ENCODE data around the gene SYT7. TPM values are rescaled to one million over a fixed set of nuclear protein-coding genes. Genes with fewer than 3 reads are reported as not detected.

The SYT7 gene
- total and polyA plus RNA-seq, 11 donors: 12.4 to 34.7 (median 17.4) TPM

GRCh38 chr11:61522881-61523280, 58.0 kb downstream of the SYT7 start:
- peaks cover 0 to 5% (median 0%) of the 10 kb centered on the region in 9 donors for H3K36me3 ChIP-seq
- 92 to 94% (median 93%) methylated on average over 15 of the region's 15 CpGs for WGBS, 4 donors
- no peaks in the 10 kb centered on the region for H3K27me3 ChIP-seq
- H3K4me3 ChIP-seq: no peak overlapping the region
- DNase-seq (no peak), ATAC-seq (no peak)
- peaks cover 0 to 18% (median 0%) of the 10 kb centered on the region in 12 donors for H3K4me1 ChIP-seq
- no peaks in the 10 kb centered on the region for H3K9me3 ChIP-seq
- TF ChIP-seq POLR2A (IDR thresholded peaks at IDR 0.05): no peak
- no peak for TF ChIP-seq CTCF (IDR thresholded peaks at IDR 0.05)
- H3K27ac ChIP-seq: no peak overlapping the region
- intact Hi-C loops (cut with DNase I): loop anchor here in 1 of 10 donors (5.0 kb wide), 1 partner anchor 54 kb away; no protein-coding TSS in a partner anchor

- intact Hi-C loops (cut with DNase I): loop anchor here in 6 of 10 donors (5.0 to 10.0 kb wide), 5 partner anchors 36 to 73 kb away; a partner anchor contains a TSS
- Histone ChIP-seq H3K27ac (no peak overlapping the region), H3K9me3 (no peaks in the 10 kb centered on the region), H3K27me3 (no peaks in the 10 kb centered on the region), H3K36me3 (peaks cover 0 to 5% (median 0%) of the 10 kb centered on the region in 9 donors), H3K4me1 (peaks cover 0 to 8% (median 1%) of the 10 kb centered on the region in 12 donors), H3K4me3 (no peak overlapping the region)
- WGBS, 4 donors: 90 to 95% (median 92%) methylated on average over 19 to 23 of the region's 23 CpGs
- TF ChIP-seq CTCF (IDR thresholded peaks at IDR 0.05) (no peak), POLR2A (IDR thresholded peaks at IDR 0.05) (no peak)
- ATAC-seq: no peak
- DNase-seq: no peak
Measured at GRCh38 chr11:61518032-61518795, 62.7 kb downstream of the SYT7 start.

GRCh38 chr11:61516675-61517572, 64.0 kb downstream of the SYT7 start:
- peaks cover 0 to 3% (median 0%) of the 10 kb centered on the region in 9 donors for H3K36me3 ChIP-seq
- 35 to 41% (median 37%) methylated on average over 23 of the region's 23 CpGs for WGBS, 4 donors
- intact Hi-C loops (cut with DNase I): loop anchor here in 9 of 10 donors (1.0 to 10.0 kb wide), 11 partner anchors 35 to 72 kb away; a partner anchor contains a TSS

More at GRCh38 chr11:61516675-61517572, 64.0 kb downstream of the SYT7 start:
- DNase-seq (no peak), ATAC-seq (peak in 2 of 4 donors; percentile 31 to 40)
- TF ChIP-seq CTCF (IDR thresholded peaks at IDR 0.05): peak; percentile 92 to 97 (median 96)
- TF ChIP-seq POLR2A (IDR thresholded peaks at IDR 0.05): no peak
- Histone ChIP-seq H3K9me3 (no peaks in the 10 kb centered on the region), H3K27ac (peak overlapping the region in 3 of 12 donors; percentile 18 to 31 (median 19)), H3K4me1 (peaks cover 0 to 8% (median 1%) of the 10 kb centered on the region in 12 donors), H3K4me3 (peak overlapping the region in 2 of 12 donors; percentile 1 to 23), H3K27me3 (peaks cover 0 to 7% (median 0%) of the 10 kb centered on the region in 9 donors)

Measured in heart left ventricle (tissue), 16 donors.